Endothelial cell of umbilical vein (primary cell): Measurements from ENCODE around the gene PCBP4. TPM values are rescaled to one million over a fixed set of nuclear protein-coding genes. Genes with fewer than 3 reads are reported as not detected.

Experiments used
- BruUV-seq: library from RNA; stranded (reverse); fragments of 400-500 nt; replicated peaks from 2 replicates; lab custom pipeline; 2021; lab: Mats Ljungman, UMichigan
- CTCF ChIA-PET: fragments of 300-600, 350-600 bp; sonication (Branson Sonifier 250); formaldehyde crosslinking; loops from one replicate; lab custom pipeline; 2021; ENCODE audit warnings: antibody characterized with exemption, inconsistent platforms; lab: Charles Lee
- POLR2A ChIA-PET: fragments of 300-600, 350-600 bp; sonication (Branson Sonifier 250); formaldehyde crosslinking; loops from one replicate; lab custom pipeline; 2021; ENCODE audit warnings: antibody characterized with exemption, inconsistent platforms; lab: Charles Lee
- DNase-seq: peaks from one replicate; pipeline ENCODE4 v3.0.0-alpha.2; 2011; ENCODE audit warnings: low read depth, low spot score
- FAIRE-seq: peaks from 2 replicates; lab custom pipeline; 2011; peaks lifted over from hg19 to GRCh38; lab: Jason Lieb, UNC
- H2AFZ ChIP-seq: 2 replicates; pipeline ENCODE4 v1.6.0; 2012; ENCODE audit warnings: low read depth, low read length, control low read depth, inconsistent platforms
- H3K27ac ChIP-seq: 2 replicates; pipeline ENCODE4 v1.5.1; 2011; ENCODE audit warnings: low read depth, mild to moderate bottlenecking, control low read depth, low read length, moderate library complexity; ENCODE audit not compliant: insufficient read depth
- H3K27me3 ChIP-seq, 2 experiments: 2 replicates each; pipeline versions ENCODE4 v1.6.0 to v1.6.1; 2011; ENCODE audit warnings: low read length in 2 of 2, mixed read lengths in 1 of 2; ENCODE audit not compliant: control insufficient read depth in 2 of 2, insufficient read depth in 2 of 2
- H3K36me3 ChIP-seq, 2 experiments: 2 replicates in 1 of 2; 3 replicates in 1 of 2; pipeline ENCODE4 v1.5.1; 2011; ENCODE audit warnings: low read length in 2 of 2, mild to moderate bottlenecking in 1 of 2, moderate library complexity in 1 of 2; ENCODE audit not compliant: control insufficient read depth in 2 of 2, insufficient read depth in 2 of 2; ENCODE audit errors: extremely low read depth in 1 of 2
- H3K4me1 ChIP-seq: 3 replicates; pipeline ENCODE4 v1.5.1; 2011; ENCODE audit warnings: mild to moderate bottlenecking, low read length; ENCODE audit not compliant: control insufficient read depth, insufficient read depth; ENCODE audit errors: extremely low read depth
- H3K4me2 ChIP-seq: 2 replicates; pipeline ENCODE4 v1.6.1; 2011; ENCODE audit warnings: low read length, control low read depth, mixed read lengths; ENCODE audit not compliant: insufficient read depth
- H3K4me3 ChIP-seq, 3 experiments: fragments of 200-600 bp in 1 of 3; sonication (generic), shearing (Covaris generic) in 1 of 3; replicated peaks in 1 of 3; 2 replicates each; pipeline ENCODE4 v1.5.1; 2011 to 2016; ENCODE audit warnings: control low read depth in 3 of 3, low read length in 3 of 3, mild to moderate bottlenecking in 2 of 3, inconsistent platforms in 1 of 3, low read depth in 1 of 3, moderate library complexity in 1 of 3; ENCODE audit not compliant: insufficient read depth in 1 of 3
- H3K79me2 ChIP-seq: 2 replicates; pipeline ENCODE4 v1.6.0; 2012; ENCODE audit warnings: low read length, inconsistent platforms; ENCODE audit not compliant: control insufficient read depth, insufficient read depth
- H3K9ac ChIP-seq: replicated peaks from 2 replicates; pipeline ENCODE3; 2011; ENCODE audit warnings: low read length, control low read depth; ENCODE audit not compliant: insufficient read depth; ENCODE audit errors: extremely low read depth
- H3K9me1 ChIP-seq: replicated peaks from 3 replicates; pipeline ENCODE4 v1.6.0; 2011; ENCODE audit warnings: mild to moderate bottlenecking, low read length; ENCODE audit not compliant: control insufficient read depth, insufficient read depth; ENCODE audit errors: extremely low read depth
- H3K9me3 ChIP-seq: replicated peaks from 2 replicates; pipeline ENCODE4 v1.5.1; 2012; ENCODE audit warnings: low read length, inconsistent platforms; ENCODE audit not compliant: control insufficient read depth, insufficient read depth
- H4K20me1 ChIP-seq: replicated peaks from 2 replicates; pipeline ENCODE3; 2011; ENCODE audit warnings: mild to moderate bottlenecking, low read length; ENCODE audit not compliant: control insufficient read depth, insufficient read depth; ENCODE audit errors: extremely low read depth
- EZH2 ChIP-seq: IDR thresholded peaks from 2 replicates; pipeline ENCODE4 v1.6.1; 2012; ENCODE audit warnings: borderline replicate concordance, low read depth, mild to moderate bottlenecking, moderate library complexity, low read length, inconsistent platforms; ENCODE audit not compliant: severe bottlenecking
- FOS ChIP-seq: IDR thresholded peaks from 2 replicates; pipeline ENCODE4 v1.6.1; 2011; ENCODE audit warnings: mild to moderate bottlenecking, low read length, moderate library complexity, borderline replicate concordance; ENCODE audit not compliant: insufficient read depth
- GATA2 ChIP-seq: IDR thresholded peaks from 2 replicates; pipeline ENCODE4 v1.7.0; 2011; ENCODE audit warnings: low read depth, mild to moderate bottlenecking, moderate library complexity, mixed read lengths, low read length; ENCODE audit not compliant: insufficient read length, insufficient read depth
- JUN ChIP-seq: IDR thresholded peaks from 2 replicates; pipeline ENCODE4 v1.6.1; 2011; ENCODE audit warnings: borderline replicate concordance, low read depth; ENCODE audit not compliant: insufficient read length, insufficient read depth
- MYC ChIP-seq: IDR thresholded peaks from one replicate; pipeline ENCODE4 v1.6.1; 2011; ENCODE audit warnings: mild to moderate bottlenecking, low read depth, low read length
- POLR2A ChIP-seq: IDR thresholded peaks from 2 replicates; pipeline ENCODE4 v1.6.1; 2012; ENCODE audit warnings: low read depth, mild to moderate bottlenecking, control low read depth, low read length
- POLR2AphosphoS5 ChIP-seq: IDR thresholded peaks from 2 replicates; pipeline ENCODE4 v1.6.1; 2012; ENCODE audit warnings: low read depth, mild to moderate bottlenecking, control low read depth, low read length, moderate library complexity; ENCODE audit not compliant: insufficient read depth
- dilution Hi-C: fragments of 300-500 bp; cut with MboI; formaldehyde crosslinking; loops from one replicate; pipeline ENCODE4 v1.15.0; 2019; ENCODE audit warnings: low sequenced_read_pairs; ENCODE audit not compliant: extremely low pct_ligation_motif_present
- intact Hi-C: fragments of 100-400 bp; cut with micrococcal nuclease; formaldehyde crosslinking; loops from one replicate; pipeline ENCODE4 v1.10.0; 2022
- polyA plus RNA-seq, 4 experiments: library from polyadenylated mRNA; depleted of rRNA in 3 of 4; stranded (reverse) in 3 of 4; unstranded in 1 of 4; fragments of >200 nt; gene quantifications; 2 replicates each; pipeline versions ENCODE4 v1.2.1 to v1.2.3, GENCODE V29; 2011 to 2012; ENCODE audit warnings: missing spikeins in 1 of 4
- total RNA-seq: library from RNA; stranded (reverse); gene quantifications from 2 replicates; pipeline ENCODE4 v1.2.3, GENCODE V29; 2021
- TF ChIP-seq, protein P1 (sequence below), 2 donors: IDR thresholded peaks; 1 replicate in 1 of 2; 2 replicates in 1 of 2; pipeline ENCODE4 v1.5.1; 2011; ENCODE audit warnings: low read length in 2 of 2, mild to moderate bottlenecking in 2 of 2, moderate library complexity in 2 of 2, control low read depth in 1 of 2, inconsistent platforms in 1 of 2, low read depth in 1 of 2; ENCODE audit not compliant: insufficient read depth in 1 of 2; ENCODE audit errors: extremely low read depth in 1 of 2
- TF ChIP-seq, protein P2 (sequence below): IDR thresholded peaks from 2 replicates; pipeline ENCODE4 v1.6.1; 2011; ENCODE audit not compliant: insufficient read depth, insufficient read length

The PCBP4 gene
- total and polyA plus RNA-seq, 2 donors (not counting 3 experiments of a cell fraction or from before 2014, with no cell fraction given), result 46.5 to 63.1 TPM

DNA sequence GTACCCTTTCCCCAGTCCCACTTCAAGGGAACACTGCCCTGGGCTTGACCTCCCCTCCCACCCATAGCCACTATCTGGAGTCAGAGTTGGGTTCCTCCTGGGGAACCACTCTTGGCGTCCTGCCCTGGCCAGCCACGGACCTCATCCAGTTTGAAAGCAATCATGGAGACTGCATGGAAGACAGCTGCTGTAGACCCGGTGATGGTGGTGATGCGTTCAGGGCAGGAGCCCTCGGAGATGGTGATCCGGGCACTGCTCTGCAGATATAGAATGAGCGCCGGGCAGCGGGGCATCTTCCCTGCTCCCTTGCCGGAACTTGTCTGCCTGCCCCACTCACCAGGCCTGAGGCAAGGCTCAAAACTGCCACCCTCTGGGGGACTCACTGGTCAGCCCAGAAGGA lies 6.9 kb downstream of the PCBP4 start:
- no TSS peak for BruUV-seq
- ChIA-PET CTCF (interaction anchor here (4.1 kb wide), 1 partner anchor 13 kb away, joined by 20 read pairs; the partner anchor contains the start of gene ABHD14B), POLR2A (no interaction called here)
- H3K79me2 ChIP-seq, result no peaks in the 10 kb centered on the region
- no peaks in the 10 kb centered on the region for H3K4me1 ChIP-seq
- no peak for DNase-seq
- no peak overlapping the region for H3K9ac ChIP-seq
- no peaks in the 10 kb centered on the region for H3K27me3 ChIP-seq
- TF ChIP-seq EZH2, result no peak
- TF ChIP-seq, protein P1, sequence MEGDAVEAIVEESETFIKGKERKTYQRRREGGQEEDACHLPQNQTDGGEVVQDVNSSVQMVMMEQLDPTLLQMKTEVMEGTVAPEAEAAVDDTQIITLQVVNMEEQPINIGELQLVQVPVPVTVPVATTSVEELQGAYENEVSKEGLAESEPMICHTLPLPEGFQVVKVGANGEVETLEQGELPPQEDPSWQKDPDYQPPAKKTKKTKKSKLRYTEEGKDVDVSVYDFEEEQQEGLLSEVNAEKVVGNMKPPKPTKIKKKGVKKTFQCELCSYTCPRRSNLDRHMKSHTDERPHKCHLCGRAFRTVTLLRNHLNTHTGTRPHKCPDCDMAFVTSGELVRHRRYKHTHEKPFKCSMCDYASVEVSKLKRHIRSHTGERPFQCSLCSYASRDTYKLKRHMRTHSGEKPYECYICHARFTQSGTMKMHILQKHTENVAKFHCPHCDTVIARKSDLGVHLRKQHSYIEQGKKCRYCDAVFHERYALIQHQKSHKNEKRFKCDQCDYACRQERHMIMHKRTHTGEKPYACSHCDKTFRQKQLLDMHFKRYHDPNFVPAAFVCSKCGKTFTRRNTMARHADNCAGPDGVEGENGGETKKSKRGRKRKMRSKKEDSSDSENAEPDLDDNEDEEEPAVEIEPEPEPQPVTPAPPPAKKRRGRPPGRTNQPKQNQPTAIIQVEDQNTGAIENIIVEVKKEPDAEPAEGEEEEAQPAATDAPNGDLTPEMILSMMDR (IDR thresholded peaks at IDR 0.05; ENCODE audit: extremely low read depth in 1 of 2, insufficient read depth in 1 of 2, low read depth in 1 of 2, low read length in 2 of 2), result no peak
- TF ChIP-seq, protein P2, sequence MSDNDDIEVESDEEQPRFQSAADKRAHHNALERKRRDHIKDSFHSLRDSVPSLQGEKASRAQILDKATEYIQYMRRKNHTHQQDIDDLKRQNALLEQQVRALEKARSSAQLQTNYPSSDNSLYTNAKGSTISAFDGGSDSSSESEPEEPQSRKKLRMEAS, result no peak
- no peak for TF ChIP-seq JUN
- no peak for TF ChIP-seq POLR2AphosphoS5
- no peak for TF ChIP-seq POLR2A
- no peak for TF ChIP-seq MYC
- no peak for TF ChIP-seq GATA2
- TF ChIP-seq FOS, result no peak
- H3K27ac ChIP-seq, result no peak overlapping the region
- dilution Hi-C loops (no loop called here), intact Hi-C loops (no loop called here)
- H3K4me2 ChIP-seq, result no peak overlapping the region
- peaks cover 0 to 2% of the 10 kb centered on the region in 2 experiments for H3K36me3 ChIP-seq
- no peaks in the 10 kb centered on the region for H3K9me3 ChIP-seq
- H2AFZ ChIP-seq, result no peak overlapping the region
- H4K20me1 ChIP-seq, result no peaks in the 10 kb centered on the region
- no peak for FAIRE-seq
- H3K9me1 ChIP-seq, result no peaks in the 10 kb centered on the region
- no peak overlapping the region for H3K4me3 ChIP-seq
